Breast epithelium (tissue), 4 donors: ENCODE results near the gene MYL10. TPM values are rescaled to one million over a fixed set of nuclear protein-coding genes. Genes with fewer than 3 reads are reported as not detected.

Experiments used
- DNase-seq, 2 donors: peaks; one replicate each; pipeline ENCODE4 v3.0.0-alpha.2; 2019; ENCODE audit warnings: low spot score in 2 of 2
- H3K27ac ChIP-seq, 2 donors: fragments of 200-600 bp; sonication (generic) in 1 of 2; one replicate each; pipeline ENCODE4 v1.5.1; 2016 to 2019; ENCODE audit warnings: mild to moderate bottlenecking in 1 of 2
- H3K27me3 ChIP-seq, 2 donors: fragments of 200-600 bp; sonication (generic) in 1 of 2; one replicate each; pipeline versions ENCODE4 v1.5.1 to v1.6.0; 2017 to 2019; ENCODE audit warnings: control low read depth in 1 of 2, mild to moderate bottlenecking in 1 of 2
- H3K36me3 ChIP-seq: fragments of 200-600 bp; one replicate; pipeline ENCODE4 v1.5.1; 2019
- H3K4me1 ChIP-seq, 2 donors: fragments of 200-600 bp; sonication (generic); one replicate each; pipeline ENCODE4 v1.5.1; 2016 to 2019; ENCODE audit warnings: control low read depth in 1 of 2
- H3K4me3 ChIP-seq, 3 donors: fragments of 200-600 bp; sonication (generic); 1 replicate in 2 of 3; 2 replicates in 1 of 3; pipeline ENCODE4 v1.5.1; 2016 to 2019; ENCODE audit warnings: mild to moderate bottlenecking in 3 of 3, moderate library complexity in 2 of 3
- H3K9me3 ChIP-seq, 2 donors: fragments of 200-600 bp; sonication (generic) in 1 of 2; one replicate each; pipeline ENCODE4 v1.5.1; 2016 to 2019; ENCODE audit warnings: control low read depth in 1 of 2
- CTCF ChIP-seq, 3 donors: fragments of 450-650 bp; IDR thresholded peaks; one replicate each; pipeline ENCODE4 v1.5.1; 2016 to 2017; ENCODE audit warnings: antibody characterized with exemption in 3 of 3, mild to moderate bottlenecking in 3 of 3, moderate library complexity in 3 of 3
- POLR2A ChIP-seq: fragments of 450-650 bp; IDR thresholded peaks from one replicate; pipeline ENCODE4 v1.6.1; 2016; ENCODE audit warnings: antibody characterized with exemption, mild to moderate bottlenecking, moderate library complexity
- POLR2AphosphoS5 ChIP-seq, 3 donors: sonication (generic); formaldehyde crosslinking; IDR thresholded peaks; one replicate each; pipeline ENCODE4 v1.6.1; 2017; ENCODE audit warnings: antibody characterized with exemption in 3 of 3
- intact Hi-C: fragments of 100-400 bp; cut with DNase I; formaldehyde crosslinking; loops from one replicate; pipeline ENCODE4 v1.15.1; 2023; ENCODE audit warnings: low total_unique reads
- total RNA-seq, 3 donors: library from RNA; depleted of rRNA; stranded (reverse); fragments of >200 nt; gene quantifications; one replicate each; pipeline ENCODE4 v1.1.0, GENCODE V29; 2016

MYL10 gene
- total RNA-seq, 3 donors from 2014 or later, result not detected

GRCh38 chr7:101597941-101598340, 31.2 kb downstream of the MYL10 start:
- no peak for TF ChIP-seq POLR2A
- no peak for TF ChIP-seq CTCF (IDR thresholded peaks at IDR 0.05)
- no peak for TF ChIP-seq POLR2AphosphoS5 (IDR thresholded peaks at IDR 0.05)
- DNase-seq, result no peak
- Histone ChIP-seq H3K9me3 (no peaks in the 10 kb centered on the region), H3K27ac (no peak overlapping the region), H3K36me3 (no peaks in the 10 kb centered on the region), H3K27me3 (peaks cover 0 to 41% of the 10 kb centered on the region in 2 donors), H3K4me1 (no peaks in the 10 kb centered on the region), H3K4me3 (no peak overlapping the region)
- intact Hi-C loops, result loop anchor here (2.0 kb wide), 1 partner anchor 69 kb away; no protein-coding TSS in a partner anchor

GRCh38 chr7:101596898-101597297, 32.2 kb downstream of the MYL10 start:
- Histone ChIP-seq H3K36me3 (no peaks in the 10 kb centered on the region), H3K9me3 (no peaks in the 10 kb centered on the region), H3K27ac (no peak overlapping the region), H3K4me3 (no peak overlapping the region), H3K4me1 (no peaks in the 10 kb centered on the region), H3K27me3 (peaks cover 0 to 31% of the 10 kb centered on the region in 2 donors)
- DNase-seq, result no peak
- TF ChIP-seq POLR2A, result no peak
- no peak for TF ChIP-seq CTCF (IDR thresholded peaks at IDR 0.05)
- TF ChIP-seq POLR2AphosphoS5 (IDR thresholded peaks at IDR 0.05), result no peak
- intact Hi-C loops, result loop anchor here (2.0 kb wide), 1 partner anchor 70 kb away; no protein-coding TSS in a partner anchor

GRCh38 chr7:101595766-101596537, 33.1 kb downstream of the MYL10 start:
- Histone ChIP-seq H3K4me3 (no peak overlapping the region), H3K4me1 (no peaks in the 10 kb centered on the region), H3K27ac (no peak overlapping the region), H3K36me3 (no peaks in the 10 kb centered on the region), H3K9me3 (no peaks in the 10 kb centered on the region), H3K27me3 (peaks cover 0 to 29% of the 10 kb centered on the region in 2 donors)
- TF ChIP-seq POLR2A (no peak), CTCF (IDR thresholded peaks at IDR 0.05) (no peak), POLR2AphosphoS5 (IDR thresholded peaks at IDR 0.05) (no peak)
- intact Hi-C loops, result loop anchor here (2.0 kb wide), 1 partner anchor 71 kb away; no protein-coding TSS in a partner anchor
- no peak for DNase-seq

- TF ChIP-seq POLR2A (no peak), POLR2AphosphoS5 (IDR thresholded peaks at IDR 0.05) (no peak)
- Histone ChIP-seq H3K4me3 (no peak overlapping the region), H3K4me1 (no peaks in the 10 kb centered on the region), H3K27ac (no peak overlapping the region), H3K9me3 (no peaks in the 10 kb centered on the region), H3K27me3 (peaks cover 0 to 29% of the 10 kb centered on the region in 2 donors), H3K36me3 (no peaks in the 10 kb centered on the region)
- no peak for DNase-seq
- intact Hi-C loops, result no loop called here
Observed at GRCh38 chr7:101595246-101595645, 33.9 kb downstream of the MYL10 start.

- intact Hi-C loops, result no loop called here
Observed at GRCh38 chr7:101594790-101595189, 34.3 kb downstream of the MYL10 start.

More at GRCh38 chr7:101594790-101595189, 34.3 kb downstream of the MYL10 start:
- TF ChIP-seq CTCF (IDR thresholded peaks at IDR 0.05) (no peak), POLR2AphosphoS5 (IDR thresholded peaks at IDR 0.05) (no peak), POLR2A (no peak)
- H3K9me3 ChIP-seq, result no peaks in the 10 kb centered on the region
- no peak overlapping the region for H3K4me3 ChIP-seq
- no peak for DNase-seq
- no peaks in the 10 kb centered on the region for H3K36me3 ChIP-seq
- no peak overlapping the region for H3K27ac ChIP-seq
- peaks cover 0 to 29% of the 10 kb centered on the region in 2 donors for H3K27me3 ChIP-seq
- H3K4me1 ChIP-seq, result no peaks in the 10 kb centered on the region
